Osteocyte (in vitro differentiated cells): ENCODE results near the gene THUMPD1. TPM values are rescaled to one million over a fixed set of nuclear protein-coding genes. Genes with fewer than 3 reads are reported as not detected.
A peak's percentile ranks its signal among the peaks of the same experiment; 100 is the strongest.
"Not testable (repeated sequence)": the region's sequence is repeated elsewhere in the genome, so short reads cannot be mapped to it uniquely, and the experiment has no call there.

Experiments used
- DNase-seq: peaks from one replicate; pipeline ENCODE4 v3.0.0; 2021; ENCODE audit warnings: mixed read lengths; ENCODE audit not compliant: unreplicated experiment; ENCODE audit errors: extremely low spot score
- H3K27ac Mint-ChIP-seq: one replicate; pipeline ENCODE4 v1.8.0; 2021; ENCODE audit warnings: mild to moderate bottlenecking, mixed read lengths; ENCODE audit not compliant: unreplicated experiment
- H3K27me3 Mint-ChIP-seq: one replicate; pipeline ENCODE4 v1.8.0; 2021; ENCODE audit warnings: mixed read lengths; ENCODE audit not compliant: unreplicated experiment
- H3K36me3 Mint-ChIP-seq: one replicate; pipeline ENCODE4 v1.8.0; 2021; ENCODE audit warnings: mixed read lengths; ENCODE audit not compliant: unreplicated experiment
- H3K4me1 Mint-ChIP-seq: one replicate; pipeline ENCODE4 v1.8.0; 2021; ENCODE audit warnings: mixed read lengths; ENCODE audit not compliant: unreplicated experiment
- H3K4me3 Mint-ChIP-seq: one replicate; pipeline ENCODE4 v1.8.0; 2021; ENCODE audit warnings: mild to moderate bottlenecking, moderate library complexity, mixed read lengths; ENCODE audit not compliant: unreplicated experiment
- H3K9me3 Mint-ChIP-seq: one replicate; pipeline ENCODE4 v1.8.0; 2021; ENCODE audit warnings: mixed read lengths; ENCODE audit not compliant: unreplicated experiment
- CTCF ChIP-seq: fragments of 200-600 bp; sonication (generic); IDR thresholded peaks from 2 replicates; pipeline ENCODE4 v1.5.0; 2021; ENCODE audit warnings: antibody characterized with exemption, mild to moderate bottlenecking, moderate library complexity
- total RNA-seq: library from RNA; stranded (reverse); gene quantifications from 2 replicates; pipeline ENCODE4 v1.2.1, GENCODE V29; 2021

The THUMPD1 gene
- total RNA-seq, 1 donor from 2014 or later = 36.3 TPM

DNA sequence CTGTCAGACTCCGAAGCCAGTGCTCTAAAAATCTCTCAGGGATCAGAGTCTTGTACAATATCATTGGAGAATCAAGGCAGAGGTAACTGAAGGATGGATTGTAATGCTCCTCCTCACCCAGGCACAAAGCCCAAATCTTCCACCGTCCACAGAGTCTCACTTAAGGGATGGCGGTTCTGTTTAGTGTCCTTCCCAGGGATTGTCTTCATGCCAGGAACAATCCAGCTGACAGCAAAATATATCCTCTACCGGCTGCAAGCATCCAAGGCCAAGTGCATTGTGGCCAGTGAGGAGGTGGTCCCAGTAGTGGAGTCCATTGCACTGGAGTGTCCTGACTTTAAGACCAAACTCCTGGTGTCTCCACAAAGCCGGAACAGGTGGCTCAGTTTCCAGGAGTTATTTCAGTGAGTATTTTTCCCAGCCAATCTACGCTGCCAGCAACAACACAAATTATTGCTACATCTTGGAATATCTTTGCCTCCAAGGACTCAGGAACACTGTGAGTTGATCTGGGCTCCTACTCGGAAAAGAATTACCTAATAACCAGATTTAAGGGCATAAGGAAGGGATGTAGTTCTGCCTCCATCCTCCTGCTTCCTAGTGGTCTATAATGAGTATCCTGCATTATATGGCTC lies 30.2 kb downstream of the THUMPD1 start:
- H3K36me3 Mint-ChIP-seq = no peaks in the 10 kb centered on the region
- H3K27me3 Mint-ChIP-seq = peaks cover 3% of the 10 kb centered on the region
- H3K4me3 Mint-ChIP-seq = no peak overlapping the region
- H3K9me3 Mint-ChIP-seq = no peaks in the 10 kb centered on the region
- no peak overlapping the region for H3K27ac Mint-ChIP-seq
- H3K4me1 Mint-ChIP-seq = no peaks in the 10 kb centered on the region
- no peak for TF ChIP-seq CTCF
- DNase-seq = no peak

GRCh38 chr16:20708129-20708528 lies 33.5 kb downstream of the THUMPD1 start:
- not testable (repeated sequence) for H3K9me3 Mint-ChIP-seq, H3K27ac Mint-ChIP-seq, H3K36me3 Mint-ChIP-seq, H3K4me1 Mint-ChIP-seq, H3K27me3 Mint-ChIP-seq, H3K4me3 Mint-ChIP-seq, DNase-seq
- TF ChIP-seq CTCF = peak; percentile 20

GRCh38 chr16:20707461-20707860 lies 34.2 kb downstream of the THUMPD1 start:
- no peak for DNase-seq
- Mint-ChIP-seq H3K9me3 (no peaks in the 10 kb centered on the region), H3K36me3 (no peaks in the 10 kb centered on the region), H3K27ac (no peak overlapping the region), H3K4me1 (no peaks in the 10 kb centered on the region), H3K4me3 (no peak overlapping the region), H3K27me3 (no peaks in the 10 kb centered on the region)
- no peak for TF ChIP-seq CTCF

DNA sequence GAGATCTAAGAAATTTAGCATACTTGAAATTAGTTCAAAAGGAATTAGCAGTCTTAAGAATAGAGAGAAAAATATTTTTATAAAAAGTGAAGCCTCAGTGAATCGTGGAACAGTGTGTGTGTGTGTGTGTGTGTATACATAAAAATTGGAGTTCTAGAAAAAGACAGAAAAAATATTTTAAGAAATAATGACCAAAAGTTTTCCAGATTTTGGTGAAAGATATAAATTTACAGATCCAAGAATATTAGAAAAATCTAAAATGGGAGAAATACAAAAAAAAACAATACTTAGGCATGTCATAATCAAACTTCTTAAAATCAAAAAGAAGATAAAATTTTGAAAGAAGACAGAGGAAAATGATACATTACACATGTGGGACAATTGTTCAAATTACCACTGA lies 35.6 kb downstream of the THUMPD1 start:
- not testable (repeated sequence) for H3K36me3 Mint-ChIP-seq, H3K4me1 Mint-ChIP-seq, H3K4me3 Mint-ChIP-seq, DNase-seq, H3K27me3 Mint-ChIP-seq, H3K27ac Mint-ChIP-seq, H3K9me3 Mint-ChIP-seq

DNA sequence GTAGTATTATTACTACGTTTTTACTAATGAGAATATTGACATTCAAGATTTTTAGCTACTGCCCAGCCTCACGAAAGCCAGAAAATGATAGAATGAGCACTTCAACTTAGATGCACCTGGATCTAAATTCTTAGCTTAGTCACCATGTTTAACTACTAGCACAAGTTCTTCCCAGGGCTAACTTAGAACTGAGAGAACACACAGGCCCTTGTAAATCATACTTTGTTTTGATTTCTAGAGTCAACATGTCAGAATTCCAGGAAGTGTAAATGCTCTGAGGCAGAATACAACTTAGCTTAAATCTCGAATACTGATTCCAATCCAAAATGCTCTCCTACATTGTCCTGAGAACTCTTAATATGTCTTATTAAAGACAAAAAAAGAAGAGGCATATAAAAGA lies 37.3 kb downstream of the THUMPD1 start:
- no peaks in the 10 kb centered on the region for H3K36me3 Mint-ChIP-seq
- H3K27me3 Mint-ChIP-seq = no peaks in the 10 kb centered on the region
- H3K4me1 Mint-ChIP-seq = no peaks in the 10 kb centered on the region
- no peak overlapping the region for H3K27ac Mint-ChIP-seq
- H3K4me3 Mint-ChIP-seq = no peak overlapping the region
- no peak for TF ChIP-seq CTCF
- no peaks in the 10 kb centered on the region for H3K9me3 Mint-ChIP-seq
- DNase-seq = no peak

DNA sequence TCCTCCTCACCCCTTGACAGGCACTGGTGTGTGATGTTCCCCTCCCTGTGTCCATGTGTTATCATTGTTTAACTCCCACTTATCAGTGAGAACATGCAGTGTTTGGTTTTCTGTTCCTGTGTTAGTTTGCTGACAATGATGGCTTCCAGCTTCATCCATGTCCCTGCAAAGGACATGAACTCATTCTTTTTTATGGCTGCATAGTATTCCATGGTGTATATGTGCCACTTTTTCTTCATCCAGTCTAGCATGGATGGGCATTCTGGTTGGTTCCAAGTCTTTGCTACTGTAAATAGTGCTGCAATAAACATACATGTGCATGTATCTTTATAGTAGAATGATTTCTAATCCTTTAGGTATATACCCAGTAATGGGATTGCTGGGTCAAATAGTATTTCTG lies 39.9 kb downstream of the THUMPD1 start:
- H3K4me1 Mint-ChIP-seq, H3K4me3 Mint-ChIP-seq, H3K27me3 Mint-ChIP-seq, DNase-seq, H3K9me3 Mint-ChIP-seq, H3K27ac Mint-ChIP-seq, H3K36me3 Mint-ChIP-seq: not testable (repeated sequence)
